Stimulated activated CD4-positive, alpha-beta T cell treated with anti-CD3 and anti-CD28 coated beads, Interleukin-15, amount 100 ng/mL, for 48 hours (primary cell): ENCODE data around the gene COL21A1.
"Not testable (repeated sequence)": the region's sequence is repeated elsewhere in the genome, so short reads cannot be mapped to it uniquely, and the experiment has no call there.

Experiments used
- DNase-seq, 2 donors: peaks; one replicate each; pipeline ENCODE4 v3.0.0-alpha.2; 2020; ENCODE audit warnings: low read depth in 2 of 2

COL21A1 gene

GRCh38 chr6:56047931-56048540 lies 199.3 kb downstream of the COL21A1 start:
- no peak for DNase-seq

DNA sequence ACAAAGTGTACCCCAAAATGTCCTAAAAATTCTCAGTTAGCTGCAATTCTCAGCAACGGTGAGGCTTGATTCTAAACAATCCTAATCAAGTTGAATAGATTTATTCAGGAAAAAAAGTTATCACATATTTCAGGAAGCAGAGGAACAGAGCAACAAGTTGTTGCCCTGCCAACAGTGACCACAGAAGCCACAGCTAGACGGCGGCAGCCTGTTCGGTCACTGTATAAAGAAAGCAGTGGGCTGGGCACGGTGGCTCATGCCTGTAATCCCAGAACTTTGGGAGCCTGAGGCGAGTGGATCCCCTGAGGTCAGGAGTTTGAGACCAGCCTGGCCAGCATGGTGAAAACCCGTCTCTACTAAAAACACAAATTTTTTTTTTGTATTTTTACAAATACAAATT lies 200.8 kb downstream of the COL21A1 start:
- no peak for DNase-seq

GRCh38 chr6:56043761-56044160 lies 203.6 kb downstream of the COL21A1 start:
- DNase-seq: no peak

- no peak for DNase-seq
These were observed 204.3 kb downstream of the COL21A1 start for GRCh38 chr6:56043076-56043475.

- DNase-seq: no peak
These were observed 205.8 kb downstream of the COL21A1 start for GRCh38 chr6:56041591-56041990.

GRCh38 chr6:56040889-56041301 lies 206.5 kb downstream of the COL21A1 start:
- DNase-seq: no peak

GRCh38 chr6:56040223-56040622 lies 207.2 kb downstream of the COL21A1 start:
- DNase-seq: no peak

GRCh38 chr6:56038764-56039163 lies 208.6 kb downstream of the COL21A1 start:
- DNase-seq: no peak

GRCh38 chr6:56037601-56038000 lies 209.8 kb downstream of the COL21A1 start:
- DNase-seq: no peak

GRCh38 chr6:56036916-56037600 lies 210.3 kb downstream of the COL21A1 start:
- no peak for DNase-seq

DNA sequence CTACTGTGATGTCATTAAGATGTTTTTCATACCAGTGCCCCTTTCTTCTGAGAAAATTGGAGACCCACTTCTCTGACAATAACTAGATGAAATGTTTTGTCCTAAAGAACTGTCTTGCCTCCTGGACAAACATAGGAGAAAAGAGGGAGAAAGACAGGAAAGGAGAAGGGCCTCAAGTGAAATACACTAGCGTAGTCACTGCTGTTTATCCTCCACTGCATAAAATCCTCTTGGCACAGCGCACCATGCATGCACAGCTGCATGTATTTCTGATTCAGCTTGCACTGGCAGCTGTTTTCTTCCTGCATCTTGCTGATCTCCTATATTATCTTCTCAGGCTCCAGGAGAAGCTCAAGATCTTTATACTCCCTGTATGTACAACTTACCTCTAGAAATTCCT lies 214.0 kb downstream of the COL21A1 start:
- DNase-seq: no peak

- DNase-seq: no peak
These were observed 214.6 kb downstream of the COL21A1 start for GRCh38 chr6:56032715-56033260.

DNA sequence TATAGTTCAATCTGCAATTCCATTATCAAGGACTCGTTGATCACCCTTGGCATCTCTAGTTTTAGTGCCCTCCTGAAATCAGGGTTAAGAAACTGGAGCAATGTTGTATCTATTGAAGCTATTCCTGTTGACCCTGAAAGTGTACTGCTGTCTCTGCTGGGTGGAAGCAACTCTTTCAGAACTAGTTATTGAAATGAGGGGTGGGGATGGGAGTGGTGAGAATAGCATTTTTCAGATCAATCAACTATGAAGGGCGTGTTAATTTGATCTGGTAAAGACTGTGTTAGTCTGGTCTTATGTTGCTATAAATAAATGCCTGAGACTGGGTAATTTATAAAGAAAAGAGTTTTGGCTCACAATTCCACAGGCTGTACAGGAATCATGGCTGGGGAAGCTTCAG lies 219.5 kb downstream of the COL21A1 start:
- no peak for DNase-seq

DNA sequence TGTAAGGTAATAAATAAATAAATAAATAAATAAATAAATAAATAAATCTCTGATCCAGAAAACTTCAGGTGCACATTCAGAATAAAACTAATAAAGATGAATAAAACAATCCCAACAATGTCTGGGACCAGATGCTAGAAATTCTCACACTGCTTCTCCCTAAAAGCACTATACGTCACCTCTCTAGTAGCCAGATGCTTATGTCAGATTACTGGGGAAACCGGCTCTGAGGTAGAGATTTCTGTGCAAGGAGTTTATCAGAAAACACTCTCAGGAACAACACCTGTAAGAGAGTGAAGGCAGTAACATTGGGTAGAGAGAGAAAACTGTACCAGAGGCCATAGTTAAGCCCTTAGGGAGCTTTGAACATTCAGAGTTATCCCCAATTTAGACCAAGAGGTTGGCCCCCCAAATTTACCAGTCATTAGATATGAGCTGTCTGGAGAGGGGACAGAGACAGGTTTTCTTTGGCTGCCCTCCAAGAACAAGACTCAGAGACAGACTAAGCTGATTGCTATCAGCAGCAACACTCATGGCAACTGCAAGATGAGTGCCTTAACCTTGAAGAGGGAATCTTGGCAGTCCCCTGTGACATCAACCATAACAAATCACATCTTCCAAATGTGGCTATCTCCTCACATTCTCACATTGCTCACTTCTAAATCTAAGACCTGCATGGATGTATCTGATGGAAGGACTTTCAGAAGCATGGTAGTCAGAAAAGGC lies 220.8 kb downstream of the COL21A1 start:
- DNase-seq: no peak

DNA sequence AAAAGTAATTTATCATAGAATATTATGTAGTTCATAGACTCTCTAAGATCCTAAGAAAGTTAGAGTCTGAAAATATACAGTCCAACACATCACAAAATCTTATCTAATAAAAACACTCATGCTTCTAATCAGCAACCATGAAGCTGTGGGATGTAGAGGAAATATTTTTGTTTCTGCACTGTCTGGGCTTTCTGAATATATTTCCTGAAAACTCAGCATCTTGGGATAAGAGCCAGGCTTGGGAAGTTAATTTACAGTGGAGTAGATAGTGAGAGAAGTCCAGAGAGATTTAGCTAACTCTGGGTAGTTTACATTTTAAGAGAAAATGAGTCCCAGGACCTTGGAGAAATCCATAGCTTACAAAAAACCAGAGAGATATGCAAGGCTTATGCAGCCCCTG lies 221.6 kb downstream of the COL21A1 start:
- no peak for DNase-seq

GRCh38 chr6:56024931-56025330 lies 222.4 kb downstream of the COL21A1 start:
- no peak for DNase-seq

DNA sequence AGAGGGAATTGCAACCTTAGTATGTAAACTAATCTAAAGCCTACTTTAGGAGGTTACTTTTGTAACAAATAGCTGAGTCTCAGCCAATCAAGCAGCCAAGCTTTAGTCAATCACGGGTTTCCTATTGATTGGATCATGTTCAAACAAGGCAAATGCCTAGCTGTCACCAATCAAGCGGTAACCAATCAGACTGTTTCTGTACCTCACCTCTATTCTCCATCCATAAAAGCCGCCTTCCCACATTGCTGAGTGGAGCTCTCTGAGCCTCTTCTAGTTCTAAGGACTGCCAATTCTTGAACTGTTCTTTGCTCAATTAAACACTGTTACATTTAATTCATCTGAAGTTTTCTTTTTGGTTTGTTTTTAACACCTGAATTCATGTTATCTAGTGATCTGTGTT lies 223.6 kb downstream of the COL21A1 start:
- no peak for DNase-seq

GRCh38 chr6:56022678-56023077 lies 224.7 kb downstream of the COL21A1 start:
- no peak for DNase-seq

DNA sequence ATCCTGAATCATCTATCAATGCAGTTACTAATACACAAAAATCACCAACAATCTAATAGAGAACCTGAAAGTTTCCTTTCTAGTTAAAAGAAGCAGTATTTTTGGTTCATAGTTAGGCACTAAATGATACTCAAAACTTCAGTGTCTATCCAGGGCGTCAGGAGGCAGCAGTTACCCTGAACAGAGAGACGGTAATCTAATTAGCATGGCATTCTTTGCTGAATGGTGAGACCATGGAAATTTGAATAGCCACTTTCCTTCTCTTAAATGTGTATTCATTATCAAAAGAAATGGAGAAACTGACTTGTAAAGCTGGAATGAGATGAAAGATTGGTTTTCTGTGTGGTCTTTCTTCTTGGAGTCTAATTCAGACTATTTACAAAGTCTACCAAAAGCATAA lies 225.4 kb downstream of the COL21A1 start:
- no peak for DNase-seq

GRCh38 chr6:56019973-56020372 lies 227.4 kb downstream of the COL21A1 start:
- no peak for DNase-seq

DNA sequence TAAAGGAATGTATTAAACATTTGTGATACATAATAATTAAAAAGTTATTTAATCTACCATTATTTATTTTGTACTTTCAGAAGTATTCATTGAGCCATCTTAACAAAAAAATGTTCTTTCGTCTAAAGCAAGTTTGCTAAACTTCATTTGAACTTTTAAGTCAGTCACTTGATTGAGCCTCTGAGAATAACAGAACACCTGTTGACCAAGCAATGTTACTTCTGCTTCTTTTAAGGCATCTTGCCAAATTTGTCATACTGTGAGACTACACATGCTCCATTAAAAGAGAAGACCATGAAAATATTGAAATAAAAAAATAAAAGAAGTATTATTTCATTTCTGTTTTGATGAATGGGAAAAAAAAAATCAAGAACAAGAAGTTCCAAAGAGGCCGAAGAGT lies 230.2 kb downstream of the COL21A1 start:
- no peak for DNase-seq

GRCh38 chr6:56014039-56014438 lies 233.3 kb downstream of the COL21A1 start:
- not testable (repeated sequence) for DNase-seq

DNA sequence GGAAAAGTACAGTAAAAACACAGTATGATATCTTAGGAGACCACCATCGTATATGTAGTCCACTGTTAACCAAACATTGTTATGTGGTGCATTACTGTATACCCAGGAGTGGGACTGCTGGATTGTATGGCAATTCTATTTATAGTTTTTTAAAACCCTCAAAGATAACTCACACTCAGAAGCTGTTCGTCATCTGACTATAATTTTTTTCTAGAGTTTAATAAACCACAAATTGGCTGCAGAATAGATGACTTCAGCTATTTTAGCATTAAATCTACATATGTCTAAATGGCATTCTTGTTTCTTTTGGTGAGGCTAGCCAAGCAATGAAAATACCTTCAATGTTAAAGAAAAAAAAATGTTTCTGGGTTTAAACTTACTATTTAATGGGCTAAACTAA lies 237.7 kb downstream of the COL21A1 start:
- DNase-seq: no peak
